ENCODE results near the gene SLC7A4. TPM values are rescaled to one million over a fixed set of nuclear protein-coding genes. Genes with fewer than 3 reads are reported as not detected.

Gene SLC7A4
- total RNA-seq, 2 donors from 2014 or later = not detected

DNA sequence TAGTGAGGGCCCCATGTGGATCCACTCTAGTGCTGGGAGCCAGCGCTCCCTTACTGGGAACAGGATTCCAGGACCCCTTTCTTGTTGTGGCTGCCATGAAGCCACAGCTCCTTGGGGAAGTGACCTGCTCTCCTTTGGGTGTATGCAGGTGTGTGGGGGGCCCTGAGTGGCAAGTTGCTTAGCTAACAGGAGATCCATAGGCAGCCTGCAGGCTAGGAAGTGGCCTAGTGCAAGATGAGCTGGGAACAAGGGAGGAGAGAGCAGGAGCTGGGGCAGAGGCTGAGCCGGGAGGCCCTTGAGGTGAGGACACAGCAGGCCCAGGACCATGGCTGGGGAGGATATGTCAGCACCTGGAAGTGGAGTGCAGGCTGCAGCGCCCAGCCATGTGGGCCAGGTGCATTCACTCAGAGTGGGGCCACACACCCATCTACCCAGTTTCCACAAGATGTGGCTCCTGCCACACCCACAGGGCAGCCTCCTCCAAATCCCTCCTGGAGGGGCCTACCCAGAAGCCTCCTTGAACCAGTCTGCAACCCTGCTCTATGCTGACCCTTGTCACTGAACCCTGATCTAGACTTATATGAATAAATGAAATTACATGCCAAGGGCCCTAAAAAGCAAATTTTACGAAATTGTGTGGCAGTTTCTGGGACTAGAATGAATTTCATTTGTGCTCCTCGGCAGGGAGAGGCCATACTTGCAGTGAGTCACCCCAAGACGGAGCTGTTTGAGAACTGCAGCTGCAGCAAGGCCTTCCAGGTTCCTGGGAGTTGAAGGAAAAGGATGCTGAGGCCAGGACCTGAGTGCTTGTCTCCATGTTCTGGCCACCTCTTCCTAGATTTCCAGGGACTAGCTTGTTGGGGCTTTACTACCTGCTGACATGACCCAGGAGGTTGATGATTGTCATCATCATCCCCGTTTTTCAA is 33.7 kb downstream of the SLC7A4 start:
- Mint-ChIP-seq H3K27ac (peak overlapping the region in 1 of 2 donors; percentile 89), H3K9me3 (no peaks in the 10 kb centered on the region), H3K36me3 (peaks cover 5 to 24% of the 10 kb centered on the region in 2 donors)
- no peak for DNase-seq (ENCODE audit: low spot score in 2 of 2)
- no peak for ATAC-seq

DNA sequence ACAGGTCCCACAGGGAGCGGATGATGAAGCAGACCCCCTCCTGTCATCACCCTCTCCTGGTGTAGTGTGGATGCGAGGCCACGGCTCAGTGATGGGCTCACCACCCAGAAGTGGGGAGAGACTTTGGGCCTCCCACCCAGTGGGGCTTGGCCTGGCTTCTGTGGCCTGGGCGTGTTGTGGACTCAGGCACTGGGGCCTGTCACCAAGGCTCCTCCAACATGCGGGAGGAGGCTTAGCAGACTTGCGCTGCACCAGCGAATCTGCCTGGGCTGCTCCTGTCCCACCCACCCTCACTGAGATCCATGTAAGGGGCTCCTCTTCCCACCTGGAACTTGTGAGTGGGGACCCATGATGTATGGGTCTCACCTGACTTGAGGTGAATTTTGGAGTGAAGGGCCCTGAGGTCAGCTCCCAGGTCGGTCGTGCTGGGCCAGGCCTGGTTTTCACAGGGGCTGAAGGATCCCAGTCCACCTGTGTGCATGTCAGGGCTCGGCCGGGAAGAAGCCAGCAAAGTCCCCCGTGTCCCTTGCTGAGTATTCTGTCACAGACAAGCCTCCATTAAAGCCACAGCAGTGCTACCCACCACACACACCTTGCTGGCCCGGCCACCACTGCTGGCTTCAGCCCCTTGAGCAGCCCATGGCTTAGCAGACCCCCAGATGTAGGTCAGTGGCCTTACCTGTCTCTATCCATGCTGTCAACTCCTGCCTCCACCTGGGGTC is 34.7 kb downstream of the SLC7A4 start:
- DNase-seq (ENCODE audit: low spot score in 2 of 2) = no peak
- H3K36me3 Mint-ChIP-seq = peaks cover 5 to 18% of the 10 kb centered on the region in 2 donors
- no peak for ATAC-seq
- peak overlapping the region; percentile 64 to 89 for H3K27ac Mint-ChIP-seq
- H3K9me3 Mint-ChIP-seq = no peaks in the 10 kb centered on the region

DNA sequence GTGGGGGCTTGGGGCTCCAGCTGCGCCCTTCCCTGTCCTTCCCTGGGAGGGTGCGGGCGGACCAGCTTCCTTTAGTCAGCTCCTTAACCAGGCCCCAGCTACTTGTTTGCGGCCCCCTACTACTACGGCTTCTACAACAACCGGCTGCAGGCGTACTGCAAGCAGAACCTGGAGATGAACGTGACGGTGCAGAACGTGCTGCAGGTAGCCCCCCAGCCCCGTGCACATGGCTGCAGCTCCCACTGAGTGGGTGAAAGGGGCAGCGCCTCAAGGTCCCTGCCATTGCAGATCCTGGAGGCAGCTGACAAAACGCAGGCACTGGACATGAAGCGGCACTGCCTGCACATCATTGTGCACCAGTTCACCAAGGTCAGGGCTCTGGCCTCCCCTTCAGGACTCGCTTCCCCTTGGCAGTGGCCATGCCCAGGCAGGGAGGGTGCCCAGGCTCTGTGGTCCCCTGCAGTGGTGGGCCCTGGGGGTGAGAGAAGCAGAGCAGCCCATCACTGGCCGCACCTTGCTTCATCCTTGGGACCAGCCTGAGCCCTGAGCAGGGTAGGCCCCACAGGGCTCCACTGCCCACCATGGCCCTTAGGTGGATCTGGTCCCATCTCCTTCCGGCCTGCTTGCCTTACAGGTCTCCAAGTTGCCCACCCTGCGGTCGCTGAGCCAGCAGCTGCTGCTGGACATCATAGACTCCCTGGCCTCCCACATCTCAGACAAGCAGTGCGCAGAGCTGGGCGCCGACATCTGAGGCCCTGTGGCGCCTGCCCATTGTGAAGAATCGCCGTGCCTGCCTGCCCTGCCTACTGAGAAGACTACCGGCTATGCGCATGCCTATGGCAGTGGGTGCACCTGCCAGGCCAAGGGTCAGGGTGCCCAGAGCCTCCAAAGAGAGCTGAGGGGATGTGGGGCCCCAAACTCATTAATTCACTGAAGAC is 35.5 kb downstream of the SLC7A4 start:
- no peak for ATAC-seq
- H3K9me3 Mint-ChIP-seq = no peaks in the 10 kb centered on the region
- H3K36me3 Mint-ChIP-seq = peaks cover 5 to 17% of the 10 kb centered on the region in 2 donors
- no peak for DNase-seq (ENCODE audit: low spot score in 2 of 2)
- H3K27ac Mint-ChIP-seq = peak overlapping the region in 1 of 2 donors; percentile 64

DNA sequence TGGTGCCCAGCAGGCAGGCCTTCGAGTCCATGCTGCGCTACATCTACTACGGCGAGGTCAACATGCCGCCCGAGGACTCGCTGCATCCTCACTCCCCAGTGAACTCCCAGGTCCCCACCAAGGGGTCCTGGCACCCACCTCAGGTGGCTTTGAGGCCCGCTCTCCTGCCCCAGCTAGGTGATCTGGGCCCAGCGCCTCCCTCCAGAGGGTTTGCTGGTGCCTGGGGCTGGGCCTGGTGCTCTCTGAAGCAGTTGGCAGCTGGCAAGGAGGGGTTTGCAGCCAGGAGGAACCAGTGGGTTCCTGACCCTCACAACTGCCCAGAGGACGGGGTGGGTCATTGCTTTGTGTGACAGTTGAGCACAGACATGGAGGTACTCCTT is 36.3 kb downstream of the SLC7A4 start:
- Mint-ChIP-seq H3K27ac (peak overlapping the region in 1 of 2 donors; percentile 39), H3K9me3 (no peaks in the 10 kb centered on the region), H3K36me3 (peaks cover 0 to 10% of the 10 kb centered on the region in 2 donors)
- no peak for DNase-seq (ENCODE audit: low spot score in 2 of 2)
- ATAC-seq = no peak

DNA sequence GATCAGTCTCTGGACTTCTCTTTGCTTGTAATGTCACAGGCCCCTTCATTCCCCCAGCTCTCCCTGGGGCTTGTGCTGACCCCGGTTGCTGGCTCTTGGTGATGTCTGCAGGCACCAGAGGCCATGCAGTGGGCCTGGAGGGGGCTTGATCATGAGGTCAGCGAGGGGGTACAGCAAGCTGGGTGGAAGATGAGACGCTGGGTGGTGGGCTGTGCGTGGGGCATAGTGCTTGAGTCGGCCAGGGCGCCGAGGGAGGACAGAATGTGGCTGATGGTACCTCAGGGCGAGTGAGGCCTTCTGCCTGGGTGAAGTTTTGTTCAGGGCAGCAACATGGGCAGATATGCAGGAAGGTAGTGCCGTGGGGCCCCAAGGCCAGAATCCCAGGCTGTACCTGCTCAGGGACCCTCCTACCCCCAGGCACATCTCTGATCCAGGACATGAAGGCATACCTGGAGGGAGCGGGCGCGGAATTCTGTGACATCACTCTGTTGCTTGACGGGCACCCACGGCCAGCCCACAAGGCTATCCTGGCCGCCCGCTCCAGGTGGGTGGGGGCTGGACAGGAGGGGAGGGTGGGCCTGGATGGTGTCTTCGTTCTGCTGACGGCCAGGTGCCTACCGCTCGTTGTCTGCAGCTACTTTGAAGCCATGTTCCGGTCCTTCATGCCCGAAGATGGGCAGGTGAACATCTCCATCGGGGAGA is 36.9 kb downstream of the SLC7A4 start:
- peak overlapping the region; percentile 39 to 62 for H3K27ac Mint-ChIP-seq
- H3K9me3 Mint-ChIP-seq = no peaks in the 10 kb centered on the region
- DNase-seq (ENCODE audit: low spot score in 2 of 2) (no peak), ATAC-seq (no peak)
- H3K36me3 Mint-ChIP-seq = peaks cover 0 to 7% of the 10 kb centered on the region in 2 donors

DNA sequence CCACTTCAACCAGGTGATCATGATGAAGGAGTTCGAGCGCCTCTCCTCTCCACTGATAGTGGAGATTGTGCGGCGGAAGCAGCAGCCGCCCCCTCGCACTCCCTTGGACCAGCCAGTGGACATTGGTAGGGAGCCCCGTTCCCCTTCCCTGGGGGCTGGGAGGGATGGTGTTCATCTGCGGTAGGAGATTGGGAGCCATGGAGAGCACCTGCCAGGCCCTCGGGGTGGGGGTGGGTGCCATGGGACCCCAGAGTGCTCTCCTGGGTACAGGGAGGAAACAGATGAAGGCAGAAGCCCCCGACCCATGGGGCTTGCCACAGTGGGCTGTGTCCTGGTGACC is 37.5 kb downstream of the SLC7A4 start:
- peaks cover 0 to 3% of the 10 kb centered on the region in 2 donors for H3K36me3 Mint-ChIP-seq
- no peak for DNase-seq (ENCODE audit: low spot score in 2 of 2)
- no peak for ATAC-seq
- no peaks in the 10 kb centered on the region for H3K9me3 Mint-ChIP-seq
- peak overlapping the region in 1 of 2 donors; percentile 39 for H3K27ac Mint-ChIP-seq

DNA sequence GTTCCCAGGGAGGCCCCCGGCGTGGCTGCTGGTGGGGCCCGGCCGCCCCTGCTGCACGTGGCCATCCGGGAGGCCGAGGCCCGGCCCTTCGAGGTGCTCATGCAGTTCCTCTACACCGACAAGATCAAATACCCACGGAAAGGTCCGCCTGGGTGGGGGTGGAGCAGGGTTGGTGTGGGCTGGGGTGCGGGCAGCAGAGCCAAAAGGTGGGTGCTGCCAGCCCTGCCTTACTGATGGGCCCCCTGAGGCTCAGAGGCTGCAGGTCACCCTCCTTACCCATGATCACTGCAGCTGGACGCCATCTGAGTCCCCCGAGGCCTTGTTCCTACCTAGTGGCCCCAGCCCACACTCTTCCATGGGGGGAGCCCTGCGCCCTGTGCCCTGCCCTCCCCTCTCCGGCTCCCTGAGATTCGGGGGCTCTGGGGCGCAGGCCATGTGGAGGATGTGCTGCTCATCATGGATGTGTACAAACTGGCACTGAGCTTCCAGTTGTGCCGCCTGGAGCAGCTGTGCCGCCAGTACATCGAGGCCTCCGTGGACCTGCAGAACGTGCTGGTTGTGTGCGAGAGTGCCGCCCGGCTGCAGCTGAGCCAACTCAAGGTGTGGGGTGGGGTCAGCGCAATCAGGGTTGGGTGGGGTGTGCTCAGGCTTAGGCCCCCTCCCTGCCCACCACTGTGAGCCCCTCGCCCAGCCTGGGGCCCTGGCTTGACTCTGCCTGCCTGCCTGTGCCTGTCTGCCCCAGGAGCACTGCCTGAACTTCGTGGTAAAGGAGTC is 38.0 kb downstream of the SLC7A4 start:
- Mint-ChIP-seq H3K27ac (peak overlapping the region in 1 of 2 donors; percentile 39), H3K9me3 (no peaks in the 10 kb centered on the region), H3K36me3 (no peaks in the 10 kb centered on the region)
- DNase-seq (ENCODE audit: low spot score in 2 of 2) (no peak), ATAC-seq (no peak)

DNA sequence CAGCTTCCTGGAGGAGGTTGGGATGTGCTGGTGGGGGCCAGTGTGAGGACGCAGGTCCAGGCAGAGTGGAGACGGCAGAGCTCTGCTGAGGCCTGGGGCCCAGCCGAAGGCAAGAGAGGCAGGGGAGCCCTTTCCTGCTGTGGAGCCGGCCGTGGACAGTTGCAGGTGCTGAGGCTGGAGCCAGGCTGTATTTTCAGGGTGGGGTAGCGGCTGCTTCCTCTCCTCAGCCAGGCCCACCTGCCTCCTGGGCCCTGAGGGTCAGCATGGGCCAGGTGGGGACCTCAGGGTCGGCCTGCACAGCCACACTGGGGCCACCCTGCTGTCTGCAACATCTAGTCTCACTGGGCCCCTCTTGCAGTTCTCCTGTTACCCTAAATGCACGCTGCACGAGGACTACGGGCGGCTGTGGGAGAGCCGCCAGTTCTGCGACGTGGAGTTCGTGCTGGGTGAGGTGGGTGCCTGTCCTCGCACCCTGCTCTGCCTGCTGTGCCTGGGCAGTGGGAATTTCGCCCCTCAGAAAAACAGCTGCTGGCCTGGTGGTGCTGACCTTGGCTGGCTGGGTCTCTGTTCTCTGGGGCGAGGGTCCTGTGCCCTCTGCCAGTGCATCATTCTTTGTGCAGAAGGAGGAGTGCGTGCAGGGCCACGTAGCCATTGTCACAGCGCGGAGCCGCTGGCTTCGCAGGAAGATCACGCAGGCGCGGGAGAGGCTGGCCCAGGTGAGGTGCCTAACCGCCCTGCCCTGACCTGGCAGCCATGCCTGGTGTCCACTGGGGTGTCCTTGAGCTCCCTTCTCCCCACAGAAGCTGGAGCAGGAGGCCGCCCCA is 38.8 kb downstream of the SLC7A4 start:
- no peak for DNase-seq (ENCODE audit: low spot score in 2 of 2)

DNA sequence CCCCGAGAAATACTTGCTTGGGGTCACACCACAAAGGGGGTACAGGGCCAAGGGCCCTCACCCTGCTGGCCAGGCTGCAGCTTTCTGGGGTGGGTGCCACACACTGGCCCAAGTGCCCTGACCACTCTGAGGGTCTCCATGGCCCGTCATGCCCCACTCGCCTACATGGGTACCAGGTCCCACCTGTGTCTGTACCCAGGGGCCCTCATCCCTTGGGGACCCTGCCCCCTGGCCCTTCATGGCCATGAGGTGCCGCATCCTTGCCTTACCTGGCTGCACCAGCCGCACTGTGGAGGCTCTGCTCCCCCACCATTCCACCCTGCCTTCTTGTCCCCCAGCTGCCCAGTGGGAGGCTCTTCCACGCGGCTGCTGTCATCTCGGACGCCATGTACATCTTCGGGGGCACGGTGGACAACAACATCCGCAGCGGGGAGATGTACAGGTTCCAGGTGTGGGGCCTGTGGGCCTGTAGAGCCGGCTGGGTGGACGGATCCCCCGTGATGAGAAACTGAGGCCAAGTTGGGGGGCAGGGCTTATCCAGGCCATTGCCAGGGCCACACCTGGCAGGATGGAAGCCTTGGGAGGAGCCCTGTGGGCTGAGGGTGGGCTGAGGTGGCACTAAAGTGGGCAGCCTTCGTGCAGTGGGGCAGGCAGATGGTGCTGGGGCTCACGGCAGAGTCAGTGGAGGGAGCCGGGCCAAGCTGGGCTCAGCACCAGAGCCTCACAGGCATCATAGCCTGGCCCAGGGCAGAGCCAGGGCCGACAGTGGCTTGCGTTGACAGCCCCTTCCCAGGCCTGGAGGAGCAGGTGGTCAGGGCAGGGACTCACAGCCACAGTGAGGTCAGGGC is 39.7 kb downstream of the SLC7A4 start:
- DNase-seq (ENCODE audit: low spot score in 2 of 2) = no peak
- no peaks in the 10 kb centered on the region for H3K36me3 Mint-ChIP-seq
- no peak for ATAC-seq
- H3K9me3 Mint-ChIP-seq = no peaks in the 10 kb centered on the region
- H3K27ac Mint-ChIP-seq = peak overlapping the region in 1 of 2 donors; percentile 77

More for the DNA sequence above, 38.8 kb downstream of the SLC7A4 start:
- ATAC-seq = no peak
- no peaks in the 10 kb centered on the region for H3K36me3 Mint-ChIP-seq
- H3K9me3 Mint-ChIP-seq = no peaks in the 10 kb centered on the region
- no peak overlapping the region for H3K27ac Mint-ChIP-seq

DNA sequence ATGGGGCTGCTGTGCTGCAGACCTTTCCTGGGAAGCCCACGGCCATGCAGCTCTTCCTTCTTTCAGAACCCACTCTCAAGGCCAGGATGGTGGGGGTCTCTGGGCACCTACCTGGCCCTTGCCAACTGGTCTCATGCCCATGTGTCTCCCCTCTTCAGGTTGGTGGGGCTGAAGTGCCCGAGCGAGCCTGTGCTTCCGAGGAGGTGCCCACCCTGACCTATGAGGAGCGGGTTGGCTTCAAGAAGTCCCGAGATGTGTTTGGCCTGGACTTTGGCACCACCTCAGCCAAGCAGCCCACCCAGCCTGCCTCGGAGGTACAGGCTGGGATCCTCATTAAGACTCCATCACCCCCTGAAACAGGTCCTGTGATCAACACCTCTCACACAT is 40.3 kb downstream of the SLC7A4 start:
- H3K9me3 Mint-ChIP-seq = no peaks in the 10 kb centered on the region
- DNase-seq (ENCODE audit: low spot score in 2 of 2) (no peak), ATAC-seq (no peak)
- no peak overlapping the region for H3K27ac Mint-ChIP-seq
- H3K36me3 Mint-ChIP-seq = no peaks in the 10 kb centered on the region

DNA sequence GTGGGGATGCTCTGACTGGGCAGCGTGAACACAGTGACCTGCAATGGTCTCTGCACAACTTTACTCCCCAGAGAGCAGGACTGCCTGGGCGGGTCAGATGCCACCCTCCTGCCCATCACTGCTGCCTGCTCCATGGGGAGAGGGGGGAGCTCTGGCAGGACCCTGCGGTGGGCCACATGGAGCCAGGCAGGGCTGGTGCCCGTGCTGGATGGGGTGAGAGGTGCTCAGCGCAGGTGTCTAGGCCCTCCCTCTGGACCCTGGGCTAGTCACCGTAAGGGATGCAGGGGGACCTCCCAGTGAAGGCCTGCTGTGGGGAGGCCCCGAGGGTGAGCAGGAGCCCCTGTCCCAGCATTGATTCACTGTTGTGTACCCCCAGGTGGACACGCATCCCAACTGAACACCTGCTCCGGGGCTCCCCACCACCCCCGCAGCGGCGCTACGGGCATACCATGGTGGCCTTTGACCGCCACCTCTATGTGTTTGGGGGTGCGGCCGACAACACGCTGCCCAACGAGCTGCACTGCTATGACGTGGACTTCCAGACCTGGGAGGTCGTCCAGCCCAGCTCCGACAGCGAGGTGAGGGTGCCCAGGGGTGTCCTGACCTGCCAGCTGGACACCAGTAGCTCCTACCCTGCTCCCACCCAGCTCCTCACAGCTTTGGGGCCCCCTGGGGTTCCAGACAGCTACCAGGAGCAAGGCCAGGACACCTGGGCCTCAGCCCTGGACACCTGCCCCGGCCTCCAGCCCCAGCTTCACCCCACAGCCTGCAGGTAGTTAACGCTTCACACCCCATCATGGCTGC is 40.9 kb downstream of the SLC7A4 start:
- H3K9me3 Mint-ChIP-seq = no peaks in the 10 kb centered on the region
- no peak for DNase-seq (ENCODE audit: low spot score in 2 of 2)
- no peak overlapping the region for H3K27ac Mint-ChIP-seq
- no peak for ATAC-seq
- H3K36me3 Mint-ChIP-seq = no peaks in the 10 kb centered on the region

DNA sequence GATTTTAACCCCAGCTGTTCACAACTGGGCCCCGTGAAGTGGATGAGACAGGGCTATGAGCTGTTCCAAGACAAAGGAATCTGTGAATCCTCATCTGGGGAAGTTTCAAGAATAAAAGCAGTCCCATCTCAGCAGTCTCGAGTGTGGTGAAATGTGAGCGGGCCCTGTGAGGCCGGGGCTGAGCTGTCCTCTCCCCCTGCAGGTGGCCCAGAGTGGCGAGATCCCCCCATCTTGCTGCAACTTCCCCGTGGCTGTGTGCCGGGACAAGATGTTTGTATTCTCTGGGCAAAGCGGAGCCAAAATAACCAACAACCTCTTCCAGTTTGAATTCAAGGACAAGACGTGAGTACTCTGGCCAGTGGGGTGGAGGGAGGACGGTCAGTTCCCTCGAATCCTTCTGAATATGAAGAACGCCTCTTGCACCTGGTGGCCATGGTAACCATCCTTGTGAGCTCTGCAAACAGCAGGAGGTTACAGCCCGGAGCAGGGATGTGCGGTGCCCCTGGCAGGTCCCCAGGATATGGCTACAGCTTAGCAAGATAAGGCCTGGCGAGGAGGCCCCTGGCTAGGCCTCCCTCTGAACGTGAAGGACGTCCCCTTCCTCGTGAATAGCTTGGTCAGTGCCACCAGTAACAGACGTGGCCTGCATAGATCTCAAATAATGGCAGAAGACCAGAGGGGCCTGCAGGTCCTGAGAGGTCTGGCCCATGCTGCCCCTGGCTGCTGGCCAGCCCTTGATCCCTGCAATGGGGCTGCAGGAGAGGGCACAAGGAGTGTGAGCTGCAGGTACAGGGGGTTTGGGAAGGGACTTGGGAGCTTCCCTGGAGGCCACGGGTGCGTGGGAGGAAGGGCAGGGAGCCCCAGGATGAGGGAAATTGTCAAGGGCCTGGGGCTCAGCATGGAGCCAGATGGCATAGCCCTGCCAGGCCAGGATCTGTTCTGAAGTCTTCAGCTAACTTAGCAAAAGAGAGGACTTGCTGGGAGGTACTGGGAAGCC is 41.9 kb downstream of the SLC7A4 start:
- ATAC-seq = no peak
- no peak for DNase-seq (ENCODE audit: low spot score in 2 of 2)
- Mint-ChIP-seq H3K36me3 (no peaks in the 10 kb centered on the region), H3K27ac (peak overlapping the region in 1 of 2 donors; percentile 44), H3K9me3 (no peaks in the 10 kb centered on the region)

Data from activated naive CD4-positive, alpha-beta T cell treated with anti-CD3 and anti-CD28 coated beads, Interleukin-2, amount 50 U/mL, for 72 hours (primary cell).